ENCODE measurements around the gene IGFBP1. TPM values are rescaled to one million over a fixed set of nuclear protein-coding genes. Genes with fewer than 3 reads are reported as not detected.

The IGFBP1 gene
- total and polyA plus RNA-seq, 2 experiments from 2014 or later = 0.50 to 1.3 TPM

DNA sequence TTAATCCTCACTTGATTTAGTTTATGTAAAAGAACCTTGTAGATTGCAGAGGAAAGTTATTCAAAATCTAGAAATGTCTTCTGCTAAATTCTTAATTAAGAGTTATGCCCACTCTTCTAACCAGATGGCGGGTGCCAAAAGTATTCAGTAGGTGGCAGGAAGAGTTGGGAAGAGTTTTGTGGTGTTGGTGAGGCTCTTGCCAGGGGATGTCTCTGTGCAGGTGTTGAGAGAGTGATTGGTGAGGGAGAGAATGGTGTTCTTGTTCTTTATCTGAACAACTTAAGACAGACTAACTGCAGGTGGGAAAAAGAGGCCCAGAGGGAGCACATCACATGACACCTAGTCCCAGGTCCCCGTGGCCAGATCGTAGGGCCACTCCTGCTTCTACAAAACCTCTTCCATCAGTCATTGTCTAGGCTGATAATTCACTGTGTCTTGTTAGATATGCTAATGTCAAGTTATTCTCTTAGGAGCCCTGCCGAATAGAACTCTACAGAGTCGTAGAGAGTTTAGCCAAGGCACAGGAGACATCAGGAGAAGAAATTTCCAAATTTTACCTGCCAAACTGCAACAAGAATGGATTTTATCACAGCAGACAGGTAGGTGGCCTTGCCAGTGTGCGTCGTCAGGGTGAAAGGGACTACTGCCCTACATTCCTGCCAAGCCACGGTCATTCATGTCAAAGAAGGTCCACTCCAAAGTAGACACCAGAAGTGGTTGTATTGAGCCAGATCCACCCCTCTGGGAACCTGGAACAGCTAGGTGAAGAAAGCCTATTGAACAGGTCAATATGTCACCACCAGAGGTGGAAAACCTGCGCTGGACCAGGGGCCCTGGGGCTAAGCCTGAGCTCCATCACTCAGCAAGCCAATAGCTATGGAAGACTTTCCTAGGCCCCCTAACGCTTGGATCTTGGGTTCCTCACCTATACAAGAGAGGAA, 3.4 kb downstream of the IGFBP1 start:
- Histone ChIP-seq H3F3A (ENCODE audit: insufficient read depth) (0 out of 2 replicates have a peak, but pooled peaks cover 8% of the 10 kb centered on the region), H3K4me1 (ENCODE audit: insufficient read depth) (peaks cover 6% of the 10 kb centered on the region), H4K20me1 (ENCODE audit: insufficient read depth) (no peaks in the 10 kb centered on the region), H3K27ac (no peak overlapping the region), H3K36me3 (ENCODE audit: low read depth) (no peaks in the 10 kb centered on the region), H2AFZ (no peak overlapping the region), H3K9ac (no peak overlapping the region), H3K9me2 (ENCODE audit: insufficient read depth) (no peaks in the 10 kb centered on the region), H3K9me3 (ENCODE audit: low read depth) (no peaks in the 10 kb centered on the region), H3K4me2 (ENCODE audit: unreplicated experiment) (peak overlapping the region; percentile 10), H3K79me2 (ENCODE audit: insufficient read depth) (no peaks in the 10 kb centered on the region), H3K27me3 (replicated peaks; ENCODE audit: insufficient read depth) (no peaks in the 10 kb centered on the region), H3K4me3 (no peak overlapping the region)
- DNase-seq = no peak
- no peak for TF ChIP-seq EZH2phosphoT487 (IDR thresholded peaks at IDR 0.05; ENCODE audit: insufficient read depth, low read depth)
- TF ChIP-seq EZH2 (IDR thresholded peaks at IDR 0.05; ENCODE audit: insufficient read depth, poor library complexity, severe bottlenecking) = no peak
- WGBS, 2 experiments (ENCODE audit: low coverage in 1 of 2, low lambda C conversion rate in 2 of 2, missing lambda C conversion rate in 2 of 2) = 77% methylated on average over 10 of the region's 10 CpGs
- in situ Hi-C loops (cut with MboI) = loop anchor here (25.0 kb wide), 1 partner anchor 1921 kb away; no protein-coding TSS in a partner anchor

DNA sequence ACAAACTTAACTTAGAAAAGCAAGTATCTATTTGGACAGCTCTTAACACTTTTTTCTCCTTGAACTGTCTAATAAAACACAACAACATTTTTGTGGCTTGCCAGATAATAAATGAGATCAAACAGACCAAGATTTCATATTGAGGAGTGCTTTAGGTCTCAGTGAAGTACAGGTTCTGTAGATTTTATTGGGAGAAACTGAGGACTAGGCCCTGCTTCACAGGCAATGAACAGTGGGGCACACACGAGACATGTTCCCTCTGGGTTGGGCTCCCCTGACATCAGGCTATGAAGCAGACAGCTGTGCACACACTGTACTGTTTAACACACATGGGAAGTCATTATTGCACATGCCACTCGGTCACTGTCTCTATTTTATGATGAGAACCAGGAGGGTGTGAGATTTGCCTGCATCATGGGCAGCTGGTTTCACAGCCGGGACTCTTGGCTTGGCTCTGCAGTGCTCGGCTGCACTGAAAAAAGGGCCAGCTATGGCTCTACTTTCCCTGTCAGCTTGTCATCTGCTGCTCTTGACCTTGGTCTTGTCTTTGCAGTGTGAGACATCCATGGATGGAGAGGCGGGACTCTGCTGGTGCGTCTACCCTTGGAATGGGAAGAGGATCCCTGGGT, 4.2 kb downstream of the IGFBP1 start:
- no peaks in the 10 kb centered on the region for H3K9me3 ChIP-seq (ENCODE audit: low read depth)
- H3K9me2 ChIP-seq (ENCODE audit: insufficient read depth) = no peaks in the 10 kb centered on the region
- H3F3A ChIP-seq (ENCODE audit: insufficient read depth) = 0 out of 2 replicates have a peak, but pooled peaks cover 8% of the 10 kb centered on the region
- DNase-seq = no peak
- whole genome bisulfite sequencing, 2 experiments (ENCODE audit: low coverage in 1 of 2, low lambda C conversion rate in 2 of 2, missing lambda C conversion rate in 2 of 2) = 76 to 86% methylated on average over 6 of the region's 6 CpGs
- TF ChIP-seq EZH2phosphoT487 (IDR thresholded peaks at IDR 0.05; ENCODE audit: insufficient read depth, low read depth) (no peak), EZH2 (IDR thresholded peaks at IDR 0.05; ENCODE audit: insufficient read depth, poor library complexity, severe bottlenecking) (no peak)
- H3K36me3 ChIP-seq (ENCODE audit: low read depth) = no peaks in the 10 kb centered on the region
- in situ Hi-C loops (cut with MboI) = loop anchor here (25.0 kb wide), 1 partner anchor 1920 kb away; no protein-coding TSS in a partner anchor
- no peaks in the 10 kb centered on the region for H4K20me1 ChIP-seq (ENCODE audit: insufficient read depth)
- peaks cover 8% of the 10 kb centered on the region for H3K4me1 ChIP-seq (ENCODE audit: insufficient read depth)
- H3K27me3 ChIP-seq (replicated peaks; ENCODE audit: insufficient read depth) = no peaks in the 10 kb centered on the region
- H2AFZ ChIP-seq = no peak overlapping the region
- H3K4me3 ChIP-seq = no peak overlapping the region
- H3K27ac ChIP-seq = no peak overlapping the region
- no peaks in the 10 kb centered on the region for H3K79me2 ChIP-seq (ENCODE audit: insufficient read depth)
- H3K4me2 ChIP-seq (ENCODE audit: unreplicated experiment) = no peak overlapping the region
- H3K9ac ChIP-seq = no peak overlapping the region

DNA sequence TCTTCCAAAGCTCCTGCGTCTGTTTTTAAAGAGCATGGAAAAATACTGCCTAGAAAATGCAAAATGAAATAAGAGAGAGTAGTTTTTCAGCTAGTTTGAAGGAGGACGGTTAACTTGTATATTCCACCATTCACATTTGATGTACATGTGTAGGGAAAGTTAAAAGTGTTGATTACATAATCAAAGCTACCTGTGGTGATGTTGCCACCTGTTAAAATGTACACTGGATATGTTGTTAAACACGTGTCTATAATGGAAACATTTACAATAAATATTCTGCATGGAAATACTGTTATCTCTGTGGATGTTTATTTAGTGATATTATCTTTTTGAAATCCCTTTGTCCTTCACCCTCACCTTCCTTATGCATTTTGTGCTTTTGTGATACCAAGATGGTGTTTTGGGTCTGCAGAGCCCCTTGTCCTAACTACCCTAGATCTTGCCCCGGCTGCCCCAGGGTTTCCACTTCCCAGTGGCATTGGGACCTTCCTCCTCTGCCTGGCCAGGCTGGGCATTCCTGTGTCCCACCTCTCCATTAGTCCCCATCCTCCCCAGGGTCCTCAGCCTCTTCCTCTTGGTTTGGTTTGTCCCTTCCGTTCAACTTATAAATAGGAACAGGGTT, 5.2 kb downstream of the IGFBP1 start:
- no peak for TF ChIP-seq EZH2phosphoT487 (IDR thresholded peaks at IDR 0.05; ENCODE audit: insufficient read depth, low read depth)
- TF ChIP-seq EZH2 (IDR thresholded peaks at IDR 0.05; ENCODE audit: insufficient read depth, poor library complexity, severe bottlenecking) = no peak
- peaks cover 12% of the 10 kb centered on the region for H3K4me1 ChIP-seq (ENCODE audit: insufficient read depth)
- 82 to 89% methylated on average over 5 of the region's 5 CpGs for WGBS, 2 experiments (ENCODE audit: low coverage in 1 of 2, low lambda C conversion rate in 2 of 2, missing lambda C conversion rate in 2 of 2)
- no peak for DNase-seq
- H3K4me2 ChIP-seq (ENCODE audit: unreplicated experiment) = no peak overlapping the region
- H3K27me3 ChIP-seq (replicated peaks; ENCODE audit: insufficient read depth) = no peaks in the 10 kb centered on the region
- no peaks in the 10 kb centered on the region for H3K36me3 ChIP-seq (ENCODE audit: low read depth)
- no peak overlapping the region for H3K4me3 ChIP-seq
- no peak overlapping the region for H2AFZ ChIP-seq
- H3K79me2 ChIP-seq (ENCODE audit: insufficient read depth) = no peaks in the 10 kb centered on the region
- H3K27ac ChIP-seq = no peak overlapping the region
- in situ Hi-C loops (cut with MboI) = loop anchor here (25.0 kb wide), 1 partner anchor 1919 kb away; no protein-coding TSS in a partner anchor
- H3K9me3 ChIP-seq (ENCODE audit: low read depth) = no peaks in the 10 kb centered on the region
- H4K20me1 ChIP-seq (ENCODE audit: insufficient read depth) = no peaks in the 10 kb centered on the region
- H3K9me2 ChIP-seq (ENCODE audit: insufficient read depth) = no peaks in the 10 kb centered on the region
- H3F3A ChIP-seq (ENCODE audit: insufficient read depth) = peaks cover 15% of the 10 kb centered on the region; the same call in 1 of the 2 replicates
- H3K9ac ChIP-seq = no peak overlapping the region

Measured in GM23248 (cell line).